Measurements from ENCODE around the gene RHCE. TPM values are rescaled to one million over a fixed set of nuclear protein-coding genes. Genes with fewer than 3 reads are reported as not detected.

RHCE gene
- total RNA-seq, 1 donor from 2014 or later, result 0.08 TPM

- no peak for DNase-seq (ENCODE audit: low read depth)
- Histone ChIP-seq H3K36me3 (ENCODE audit: control insufficient read depth, insufficient read depth, low read length) (no peaks in the 10 kb centered on the region), H3K27me3 (ENCODE audit: control insufficient read depth, insufficient read depth, low read length) (no peaks in the 10 kb centered on the region), H3K4me3 (ENCODE audit: low read depth, low read length) (no peak overlapping the region)
- no peak for TF ChIP-seq CTCF (IDR thresholded peaks at IDR 0.05; ENCODE audit: insufficient read depth, low read length, poor library complexity, severe bottlenecking)
These were observed 18.7 kb upstream of the RHCE start for GRCh38 chr1:25439287-25439686.

- no peak for DNase-seq (ENCODE audit: low read depth)
- no peak for TF ChIP-seq CTCF (IDR thresholded peaks at IDR 0.05; ENCODE audit: insufficient read depth, low read length, poor library complexity, severe bottlenecking)
- Histone ChIP-seq H3K4me3 (ENCODE audit: low read depth, low read length) (no peak overlapping the region), H3K36me3 (ENCODE audit: control insufficient read depth, insufficient read depth, low read length) (no peaks in the 10 kb centered on the region), H3K27me3 (ENCODE audit: control insufficient read depth, insufficient read depth, low read length) (no peaks in the 10 kb centered on the region)
These were observed 17.0 kb upstream of the RHCE start for GRCh38 chr1:25437672-25438071.

- Histone ChIP-seq H3K36me3 (ENCODE audit: control insufficient read depth, insufficient read depth, low read length) (no peaks in the 10 kb centered on the region), H3K4me3 (ENCODE audit: low read depth, low read length) (no peak overlapping the region), H3K27me3 (ENCODE audit: control insufficient read depth, insufficient read depth, low read length) (no peaks in the 10 kb centered on the region)
- TF ChIP-seq CTCF (IDR thresholded peaks at IDR 0.05; ENCODE audit: insufficient read depth, low read length, poor library complexity, severe bottlenecking), result no peak
- no peak for DNase-seq (ENCODE audit: low read depth)
These were observed 14.9 kb upstream of the RHCE start for GRCh38 chr1:25435397-25436108.

GRCh38 chr1:25433389-25434186, 13.0 kb upstream of the RHCE start:
- TF ChIP-seq CTCF (IDR thresholded peaks at IDR 0.05; ENCODE audit: insufficient read depth, low read length, poor library complexity, severe bottlenecking), result no peak
- no peaks in the 10 kb centered on the region for H3K36me3 ChIP-seq (ENCODE audit: control insufficient read depth, insufficient read depth, low read length)
- DNase-seq (ENCODE audit: low read depth), result no peak
- no peaks in the 10 kb centered on the region for H3K27me3 ChIP-seq (ENCODE audit: control insufficient read depth, insufficient read depth, low read length)
- no peak overlapping the region for H3K4me3 ChIP-seq (ENCODE audit: low read depth, low read length)

- Histone ChIP-seq H3K27me3 (ENCODE audit: control insufficient read depth, insufficient read depth, low read length) (no peaks in the 10 kb centered on the region), H3K36me3 (ENCODE audit: control insufficient read depth, insufficient read depth, low read length) (no peaks in the 10 kb centered on the region), H3K4me3 (ENCODE audit: low read depth, low read length) (no peak overlapping the region)
- no peak for DNase-seq (ENCODE audit: low read depth)
- no peak for TF ChIP-seq CTCF (IDR thresholded peaks at IDR 0.05; ENCODE audit: insufficient read depth, low read length, poor library complexity, severe bottlenecking)
These were observed 12.2 kb upstream of the RHCE start for GRCh38 chr1:25432749-25433388.

Data from kidney epithelial cell (primary cell).